IPS-11a (cell line): ENCODE results near the gene LPAR1.
"Not testable (repeated sequence)": the region's sequence is repeated elsewhere in the genome, so short reads cannot be mapped to it uniquely, and the experiment has no call there.

Experiments
- H3K4me3 ChIP-seq: one replicate; pipeline ENCODE4 v1.5.1; 2013; ENCODE audit warnings: low read depth, low read length, control low read depth

LPAR1 gene

GRCh38 chr9:110830495-110830894, 207.8 kb downstream of the LPAR1 start:
- no peak overlapping the region for H3K4me3 ChIP-seq

GRCh38 chr9:110828264-110828663, 210.0 kb downstream of the LPAR1 start:
- no peak overlapping the region for H3K4me3 ChIP-seq

DNA sequence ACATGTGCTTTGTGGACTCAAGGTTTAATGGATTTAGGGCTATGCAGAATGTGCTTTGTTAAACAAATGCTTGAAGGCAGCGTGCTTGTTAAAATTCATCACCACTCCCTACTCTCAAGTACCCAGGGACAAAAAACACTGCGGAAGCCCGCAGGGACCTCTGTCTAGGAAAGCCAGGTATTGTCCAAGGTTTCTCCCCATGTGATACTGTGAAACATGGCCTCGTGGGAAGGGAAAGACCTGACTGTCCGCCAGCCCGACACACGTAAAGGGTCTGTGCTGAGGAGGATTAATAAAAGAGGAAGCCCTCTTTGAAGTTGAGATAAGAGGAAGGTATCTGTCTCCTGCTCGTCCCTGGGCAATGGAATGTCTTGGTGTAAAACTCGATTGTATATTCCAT, 211.9 kb downstream of the LPAR1 start:
- H3K4me3 ChIP-seq: not testable (repeated sequence)

DNA sequence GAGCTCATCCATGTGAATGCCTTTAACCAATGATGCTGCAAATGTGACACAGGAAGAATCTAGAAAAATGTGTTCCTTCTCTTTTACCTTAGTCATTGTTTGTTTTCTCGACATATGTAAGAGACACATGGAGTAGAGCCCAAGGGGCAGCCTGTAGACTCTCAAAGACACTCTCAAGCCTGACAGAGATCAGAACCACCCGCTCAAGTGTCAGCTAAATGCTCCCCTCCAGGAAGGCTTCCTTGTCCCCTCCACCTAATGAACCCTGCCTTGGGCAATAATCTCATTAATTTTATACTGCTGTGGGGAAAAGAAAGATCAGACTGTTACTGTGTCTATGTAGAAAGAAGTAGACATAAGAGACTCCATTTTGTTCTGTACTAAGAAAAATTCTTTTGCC, 212.3 kb downstream of the LPAR1 start:
- no peak overlapping the region for H3K4me3 ChIP-seq

- not testable (repeated sequence) for H3K4me3 ChIP-seq
Observed at GRCh38 chr9:110825129-110825528, 213.1 kb downstream of the LPAR1 start.
